Nephron progenitor cell (in vitro differentiated cells): ENCODE measurements around the gene CDK15.

Source experiments
- DNase-seq: peaks from one replicate; pipeline ENCODE4 v3.0.0; 2021
- H3K27ac Mint-ChIP-seq: 2 replicates; pipeline ENCODE4 v1.8.0; 2021; ENCODE audit warnings: mild to moderate bottlenecking, moderate library complexity, mixed read lengths
- H3K27me3 Mint-ChIP-seq: 2 replicates; pipeline ENCODE4 v1.8.0; 2021; ENCODE audit warnings: mild to moderate bottlenecking, low read depth, mixed read lengths; ENCODE audit not compliant: poor library complexity
- H3K36me3 Mint-ChIP-seq: 2 replicates; pipeline ENCODE4 v1.8.0; 2021; ENCODE audit warnings: low read depth, mixed read lengths
- H3K4me1 Mint-ChIP-seq: 2 replicates; pipeline ENCODE4 v1.8.0; 2021; ENCODE audit warnings: mixed read lengths
- H3K4me3 Mint-ChIP-seq: 2 replicates; pipeline ENCODE4 v1.8.0; 2021; ENCODE audit warnings: mild to moderate bottlenecking, moderate library complexity, mixed read lengths
- H3K9me3 Mint-ChIP-seq: 2 replicates; pipeline ENCODE4 v1.8.0; 2021; ENCODE audit warnings: mild to moderate bottlenecking, moderate library complexity, mixed read lengths
- CTCF ChIP-seq: fragments of 200-600 bp; sonication (generic); IDR thresholded peaks from 2 replicates; pipeline ENCODE4 v1.5.0; 2021; ENCODE audit warnings: antibody characterized with exemption

Gene CDK15

GRCh38 chr2:201777043-201777442 is 29.3 kb upstream of the CDK15 start:
- peaks cover 39% of the 10 kb centered on the region for H3K4me1 Mint-ChIP-seq
- DNase-seq = no peak
- H3K9me3 Mint-ChIP-seq = no peaks in the 10 kb centered on the region
- no peak overlapping the region for H3K4me3 Mint-ChIP-seq
- TF ChIP-seq CTCF = no peak
- no peaks in the 10 kb centered on the region for H3K36me3 Mint-ChIP-seq
- no peak overlapping the region for H3K27ac Mint-ChIP-seq
- no peaks in the 10 kb centered on the region for H3K27me3 Mint-ChIP-seq

- Mint-ChIP-seq H3K4me1 (peaks cover 40% of the 10 kb centered on the region), H3K4me3 (no peak overlapping the region), H3K9me3 (no peaks in the 10 kb centered on the region), H3K36me3 (no peaks in the 10 kb centered on the region), H3K27me3 (no peaks in the 10 kb centered on the region), H3K27ac (no peak overlapping the region)
- TF ChIP-seq CTCF = no peak
- DNase-seq = no peak
Observed at GRCh38 chr2:201777869-201778268, 28.5 kb upstream of the CDK15 start.

- Mint-ChIP-seq H3K27ac (peak overlapping the region; percentile 93), H3K9me3 (no peaks in the 10 kb centered on the region), H3K36me3 (no peaks in the 10 kb centered on the region), H3K4me1 (peaks cover 40% of the 10 kb centered on the region), H3K27me3 (peaks cover 7% of the 10 kb centered on the region), H3K4me3 (peak overlapping the region; percentile 97)
- no peak for TF ChIP-seq CTCF
- no peak for DNase-seq
Observed at GRCh38 chr2:201779901-201780673, 26.2 kb upstream of the CDK15 start.

- Mint-ChIP-seq H3K27me3 (peaks cover 12% of the 10 kb centered on the region), H3K27ac (peak within 1 kb of the TSS; percentile 98), H3K9me3 (no peaks in the 10 kb centered on the region), H3K36me3 (no peaks in the 10 kb centered on the region), H3K4me1 (peaks cover 40% of the 10 kb centered on the region), H3K4me3 (peak within 1 kb of the TSS; percentile 97)
- no peak for TF ChIP-seq CTCF
- DNase-seq = peak; percentile 98
Observed at GRCh38 chr2:201780674-201781493, 25.5 kb upstream of the CDK15 start, which contains the start of gene ALS2. ALS2 (minus strand) TSS chr2:201780933; CDS start chr2:201768885, 12,048 bp downstream.

- Mint-ChIP-seq H3K9me3 (no peaks in the 10 kb centered on the region), H3K4me1 (peaks cover 40% of the 10 kb centered on the region), H3K4me3 (peak overlapping the region; percentile 97), H3K27me3 (peaks cover 19% of the 10 kb centered on the region), H3K36me3 (no peaks in the 10 kb centered on the region), H3K27ac (peak overlapping the region; percentile 98)
- TF ChIP-seq CTCF = no peak
- no peak for DNase-seq
Observed at GRCh38 chr2:201781557-201782051, 24.7 kb upstream of the CDK15 start.
